ENCODE measurements around the gene ING3. TPM values are rescaled to one million over a fixed set of nuclear protein-coding genes. Genes with fewer than 3 reads are reported as not detected.

Gene ING3
- total RNA-seq, 4 donors from 2014 or later, result 1.5 to 23.6 (median 16.2) TPM

- Histone ChIP-seq H3K27ac (peak overlapping the region; percentile 23 to 57 (median 42)), H3K36me3 (no peaks in the 10 kb centered on the region), H3K9me3 (no peaks in the 10 kb centered on the region), H3K4me3 (no peak overlapping the region), H3K4me1 (peaks cover 0 to 16% (median 0%) of the 10 kb centered on the region in 4 donors), H3K27me3 (no peaks in the 10 kb centered on the region)
- intact Hi-C loops (cut with DNase I; ENCODE audit: low total_unique reads), result no loop called here
- TF ChIP-seq EP300 (IDR thresholded peaks at IDR 0.05; ENCODE audit: low read depth) (no peak), POLR2AphosphoS5 (IDR thresholded peaks at IDR 0.05) (no peak), CTCF (IDR thresholded peaks at IDR 0.05) (no peak), POLR2A (IDR thresholded peaks at IDR 0.05) (no peak)
- in situ Hi-C loops (cut with MboI; ENCODE audit: low pct_ligation_motif_present in 1 of 4, low pct_unique_long_range_greater_than_20kb in 1 of 4, low sequenced_read_pairs in 3 of 4), result no loop called here
- 69 to 84% methylated on average over 4 of the region's 4 CpGs for WGBS, 2 donors (ENCODE audit: low coverage in 1 of 2)
- DNase-seq, result no peak
Observed at GRCh38 chr7:121005996-121006584, 55.5 kb downstream of the ING3 start.

GRCh38 chr7:121006711-121007315, 56.2 kb downstream of the ING3 start:
- Histone ChIP-seq H3K27ac (peak overlapping the region; percentile 23 to 57 (median 42)), H3K9me3 (no peaks in the 10 kb centered on the region), H3K27me3 (no peaks in the 10 kb centered on the region), H3K4me3 (no peak overlapping the region), H3K36me3 (no peaks in the 10 kb centered on the region), H3K4me1 (peaks cover 0 to 16% (median 0%) of the 10 kb centered on the region in 4 donors)
- intact Hi-C loops (cut with DNase I; ENCODE audit: low total_unique reads), result no loop called here
- WGBS, 2 donors (ENCODE audit: low coverage in 1 of 2), result 48 to 74% methylated on average over 2 to 6 of the region's 6 CpGs
- TF ChIP-seq POLR2A (IDR thresholded peaks at IDR 0.05), result no peak
- no peak for TF ChIP-seq EP300 (IDR thresholded peaks at IDR 0.05; ENCODE audit: low read depth)
- TF ChIP-seq POLR2AphosphoS5 (IDR thresholded peaks at IDR 0.05), result no peak
- no peak for TF ChIP-seq CTCF (IDR thresholded peaks at IDR 0.05)
- no peak for DNase-seq
- in situ Hi-C loops (cut with MboI; ENCODE audit: low pct_ligation_motif_present in 1 of 4, low pct_unique_long_range_greater_than_20kb in 1 of 4, low sequenced_read_pairs in 3 of 4), result no loop called here

GRCh38 chr7:121008816-121009215, 58.2 kb downstream of the ING3 start:
- H3K27ac ChIP-seq, result no peak overlapping the region
- intact Hi-C loops (cut with DNase I; ENCODE audit: low total_unique reads), result no loop called here
- H3K27me3 ChIP-seq, result no peaks in the 10 kb centered on the region
- peaks cover 0 to 12% (median 0%) of the 10 kb centered on the region in 4 donors for H3K4me1 ChIP-seq
- H3K9me3 ChIP-seq, result no peaks in the 10 kb centered on the region
- no peak for DNase-seq
- H3K4me3 ChIP-seq, result no peak overlapping the region
- WGBS, 2 donors (ENCODE audit: low coverage in 1 of 2), result 61 to 68% methylated on average over 2 of the region's 2 CpGs
- TF ChIP-seq POLR2AphosphoS5 (IDR thresholded peaks at IDR 0.05) (no peak), CTCF (IDR thresholded peaks at IDR 0.05) (no peak), POLR2A (IDR thresholded peaks at IDR 0.05) (no peak), EP300 (IDR thresholded peaks at IDR 0.05; ENCODE audit: low read depth) (no peak)
- in situ Hi-C loops (cut with MboI; ENCODE audit: low pct_ligation_motif_present in 1 of 4, low pct_unique_long_range_greater_than_20kb in 1 of 4, low sequenced_read_pairs in 3 of 4), result no loop called here
- H3K36me3 ChIP-seq, result no peaks in the 10 kb centered on the region

GRCh38 chr7:121011401-121011800, 60.8 kb downstream of the ING3 start:
- no peak for DNase-seq
- Histone ChIP-seq H3K4me3 (no peak overlapping the region), H3K36me3 (no peaks in the 10 kb centered on the region), H3K9me3 (no peaks in the 10 kb centered on the region), H3K4me1 (peaks cover 0 to 13% (median 0%) of the 10 kb centered on the region in 4 donors), H3K27me3 (no peaks in the 10 kb centered on the region), H3K27ac (no peak overlapping the region)
- in situ Hi-C loops (cut with MboI; ENCODE audit: low pct_ligation_motif_present in 1 of 4, low pct_unique_long_range_greater_than_20kb in 1 of 4, low sequenced_read_pairs in 3 of 4) (no loop called here), intact Hi-C loops (cut with DNase I; ENCODE audit: low total_unique reads) (no loop called here)
- whole genome bisulfite sequencing, 2 donors (ENCODE audit: low coverage in 1 of 2), result 90 to 93% methylated on average over 1 of the region's 1 CpG
- TF ChIP-seq POLR2A (IDR thresholded peaks at IDR 0.05), result no peak
- TF ChIP-seq POLR2AphosphoS5 (IDR thresholded peaks at IDR 0.05), result no peak
- no peak for TF ChIP-seq CTCF (IDR thresholded peaks at IDR 0.05)
- no peak for TF ChIP-seq EP300 (IDR thresholded peaks at IDR 0.05; ENCODE audit: low read depth)
